Thyroid gland (tissue), 4 donors: Measurements from ENCODE around the gene DOCK3. TPM values are rescaled to one million over a fixed set of nuclear protein-coding genes. Genes with fewer than 3 reads are reported as not detected.

ENCODE experiments used
- DNase-seq, 2 donors: peaks; one replicate each; pipeline ENCODE4 v3.0.0-alpha.2; 2019
- H3K27ac ChIP-seq, 3 donors: fragments of 200-600 bp; sonication (generic); 1 replicate in 2 of 3; 2 replicates in 1 of 3; pipeline ENCODE4 v1.5.1; 2016 to 2019; ENCODE audit warnings: mild to moderate bottlenecking in 1 of 3, moderate library complexity in 1 of 3
- H3K27me3 ChIP-seq: fragments of 200-600 bp; sonication (generic); one replicate; pipeline ENCODE4 v1.5.1; 2019
- H3K36me3 ChIP-seq, 2 donors: fragments of 200-600 bp; sonication (generic); one replicate each; pipeline ENCODE4 v1.5.1; 2016 to 2019
- H3K4me1 ChIP-seq, 2 donors: fragments of 200-600 bp; sonication (generic); one replicate each; pipeline ENCODE4 v1.5.1; 2017 to 2019
- H3K4me3 ChIP-seq, 3 donors: fragments of 200-600 bp; sonication (generic); replicated peaks in 1 of 3; 1 replicate in 2 of 3; 2 replicates in 1 of 3; pipeline ENCODE4 v1.5.1; 2016; ENCODE audit warnings: mild to moderate bottlenecking in 1 of 3
- H3K9me3 ChIP-seq: fragments of 200-600 bp; sonication (generic); one replicate; pipeline ENCODE4 v1.5.1; 2017
- POLR2A ChIP-seq, 2 donors: fragments of 450-650 bp; IDR thresholded peaks; one replicate each; pipeline ENCODE4 v1.6.1; 2017; ENCODE audit warnings: antibody characterized with exemption in 2 of 2, mild to moderate bottlenecking in 2 of 2, moderate library complexity in 1 of 2
- WGBS, 2 donors: methylation state at CpG; one replicate each; pipeline ENCODE4 v1.1.5; 2017; 5-methylcytosine and 5-hydroxymethylcytosine counted together
- intact Hi-C: fragments of 100-400 bp; cut with DNase I; formaldehyde crosslinking; loops from one replicate; pipeline ENCODE4 v1.15.1; 2023
- total RNA-seq, 4 donors: library from RNA; depleted of rRNA; stranded (reverse); fragments of >200 nt; gene quantifications; one replicate each; pipeline ENCODE4 v1.2.3, GENCODE V29; 2016
- TF ChIP-seq, protein P1 (sequence below), 6 experiments: fragments of 200-600 bp in 3 of 6; fragments of 450-650 bp in 3 of 6; sonication (generic) in 3 of 6; IDR thresholded peaks; one replicate each; pipeline ENCODE4 v1.5.1; 2016 to 2019; ENCODE audit warnings: antibody characterized with exemption in 6 of 6, mild to moderate bottlenecking in 2 of 6, inconsistent platforms in 1 of 6, moderate library complexity in 1 of 6

Gene DOCK3
- total RNA-seq, 4 donors from 2014 or later = 15.7 to 54.2 (median 21.1) TPM

DNA sequence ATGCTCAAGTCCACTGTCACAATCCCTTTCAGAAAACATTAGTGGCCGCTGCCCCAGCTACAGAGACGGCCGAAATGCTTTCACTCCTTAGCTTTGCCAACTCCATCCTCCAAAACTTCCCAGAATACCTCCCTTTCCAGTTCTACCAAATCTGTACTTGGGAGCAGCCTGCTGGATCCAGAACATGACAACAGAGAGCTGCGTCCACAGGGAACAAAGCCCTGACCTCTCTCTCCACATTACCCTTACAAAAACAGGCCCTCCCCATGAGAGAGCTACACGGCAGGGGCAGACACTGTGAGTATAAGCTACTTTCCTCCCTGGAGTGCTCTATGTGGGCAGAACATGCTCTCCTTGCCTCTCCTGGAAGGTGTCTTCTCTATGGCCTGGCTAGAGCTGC lies 722.7 kb downstream of the DOCK3 start:
- no peaks in the 10 kb centered on the region for H3K27me3 ChIP-seq
- H3K4me1 ChIP-seq = peaks cover 3 to 33% of the 10 kb centered on the region in 2 donors
- H3K27ac ChIP-seq = no peak overlapping the region
- peaks cover 36 to 42% of the 10 kb centered on the region in 2 donors for H3K36me3 ChIP-seq
- no peak overlapping the region for H3K4me3 ChIP-seq
- 54 to 69% methylated on average over 5 of the region's 5 CpGs for WGBS, 2 donors
- TF ChIP-seq, protein P1, sequence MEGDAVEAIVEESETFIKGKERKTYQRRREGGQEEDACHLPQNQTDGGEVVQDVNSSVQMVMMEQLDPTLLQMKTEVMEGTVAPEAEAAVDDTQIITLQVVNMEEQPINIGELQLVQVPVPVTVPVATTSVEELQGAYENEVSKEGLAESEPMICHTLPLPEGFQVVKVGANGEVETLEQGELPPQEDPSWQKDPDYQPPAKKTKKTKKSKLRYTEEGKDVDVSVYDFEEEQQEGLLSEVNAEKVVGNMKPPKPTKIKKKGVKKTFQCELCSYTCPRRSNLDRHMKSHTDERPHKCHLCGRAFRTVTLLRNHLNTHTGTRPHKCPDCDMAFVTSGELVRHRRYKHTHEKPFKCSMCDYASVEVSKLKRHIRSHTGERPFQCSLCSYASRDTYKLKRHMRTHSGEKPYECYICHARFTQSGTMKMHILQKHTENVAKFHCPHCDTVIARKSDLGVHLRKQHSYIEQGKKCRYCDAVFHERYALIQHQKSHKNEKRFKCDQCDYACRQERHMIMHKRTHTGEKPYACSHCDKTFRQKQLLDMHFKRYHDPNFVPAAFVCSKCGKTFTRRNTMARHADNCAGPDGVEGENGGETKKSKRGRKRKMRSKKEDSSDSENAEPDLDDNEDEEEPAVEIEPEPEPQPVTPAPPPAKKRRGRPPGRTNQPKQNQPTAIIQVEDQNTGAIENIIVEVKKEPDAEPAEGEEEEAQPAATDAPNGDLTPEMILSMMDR (IDR thresholded peaks at IDR 0.05) = no peak
- no peak for TF ChIP-seq POLR2A (IDR thresholded peaks at IDR 0.05)
- no peak for DNase-seq
- no peaks in the 10 kb centered on the region for H3K9me3 ChIP-seq
- intact Hi-C loops = no loop called here

DNA sequence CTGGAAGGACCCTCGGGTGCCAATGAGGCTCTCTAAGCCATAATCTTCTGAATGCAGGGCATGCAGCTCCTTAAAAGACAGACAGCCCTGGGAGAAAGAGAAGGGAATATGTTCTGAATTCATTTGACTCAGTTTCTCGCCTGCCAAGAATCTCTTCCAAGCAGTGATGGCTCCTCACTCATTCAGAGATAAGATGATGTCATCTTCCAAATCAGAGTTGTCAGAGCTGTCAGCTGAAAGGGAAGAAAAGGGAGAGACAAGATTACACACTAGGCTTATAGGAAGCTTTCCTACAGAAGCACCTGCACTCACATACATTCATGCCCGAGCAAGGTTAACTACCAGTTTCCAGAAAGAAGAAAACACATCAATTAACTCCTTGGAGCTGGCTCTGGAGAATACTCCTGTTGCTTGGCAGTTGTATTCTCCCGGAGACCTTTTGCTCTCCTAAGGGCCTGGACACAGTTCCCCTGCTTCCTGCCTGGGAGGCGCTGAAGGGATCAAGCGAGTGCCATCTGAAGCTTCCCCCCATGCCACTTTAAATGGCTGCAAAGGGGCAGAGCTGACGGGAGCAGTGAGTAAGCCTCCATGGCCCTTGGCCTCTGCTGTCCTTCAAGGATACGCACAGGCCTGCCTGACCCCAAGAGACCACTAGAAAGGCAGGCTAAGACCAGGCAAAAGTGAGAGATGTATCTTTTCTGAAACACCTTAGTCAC lies 724.0 kb downstream of the DOCK3 start:
- intact Hi-C loops = no loop called here

DNA sequence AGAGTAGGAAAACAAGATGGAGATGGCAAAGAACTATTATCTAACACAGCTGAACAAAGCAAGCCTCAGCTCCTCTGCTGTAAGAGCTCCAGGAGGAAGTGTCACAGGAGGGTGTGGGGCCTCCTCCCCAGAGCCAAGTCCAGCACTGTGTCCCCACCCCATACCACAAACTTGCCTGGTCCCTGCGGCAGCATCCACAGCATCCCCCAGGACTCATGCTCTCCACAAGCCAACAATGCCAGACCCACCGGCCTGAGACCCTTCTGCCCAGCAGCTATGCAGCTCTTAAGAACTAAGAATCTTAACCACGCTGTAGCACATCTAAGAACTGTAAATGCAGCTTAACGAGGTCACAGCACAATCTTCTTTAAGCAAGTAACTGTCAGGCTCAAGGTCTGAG lies 725.4 kb downstream of the DOCK3 start:
- H3K27me3 ChIP-seq = no peaks in the 10 kb centered on the region
- peaks cover 0 to 12% of the 10 kb centered on the region in 2 donors for H3K4me1 ChIP-seq
- H3K4me3 ChIP-seq = no peak overlapping the region
- H3K27ac ChIP-seq = no peak overlapping the region
- WGBS, 2 donors = 76 to 88% methylated on average over 4 of the region's 4 CpGs
- intact Hi-C loops = no loop called here
- no peaks in the 10 kb centered on the region for H3K9me3 ChIP-seq
- TF ChIP-seq POLR2A (IDR thresholded peaks at IDR 0.05) = no peak
- TF ChIP-seq, protein P1 (IDR thresholded peaks at IDR 0.05) = no peak
- DNase-seq = no peak
- peaks cover 21 to 24% of the 10 kb centered on the region in 2 donors for H3K36me3 ChIP-seq

More for the DNA sequence above, 724.0 kb downstream of the DOCK3 start:
- Histone ChIP-seq H3K27me3 (no peaks in the 10 kb centered on the region), H3K9me3 (no peaks in the 10 kb centered on the region), H3K4me3 (no peak overlapping the region), H3K27ac (no peak overlapping the region), H3K36me3 (peaks cover 28 to 33% of the 10 kb centered on the region in 2 donors), H3K4me1 (peaks cover 0 to 21% of the 10 kb centered on the region in 2 donors)
- TF ChIP-seq, protein P1 (IDR thresholded peaks at IDR 0.05) = no peak
- TF ChIP-seq POLR2A (IDR thresholded peaks at IDR 0.05) = no peak
- no peak for DNase-seq
- 82 to 84% methylated on average over 8 of the region's 8 CpGs for WGBS, 2 donors

- no peak for DNase-seq
- no peaks in the 10 kb centered on the region for H3K27me3 ChIP-seq
- H3K4me1 ChIP-seq = peaks cover 0 to 6% of the 10 kb centered on the region in 2 donors
- no peak overlapping the region for H3K4me3 ChIP-seq
- H3K36me3 ChIP-seq = peaks cover 13 to 21% of the 10 kb centered on the region in 2 donors
- no peak overlapping the region for H3K27ac ChIP-seq
- TF ChIP-seq, protein P1 (IDR thresholded peaks at IDR 0.05) = no peak
- TF ChIP-seq POLR2A (IDR thresholded peaks at IDR 0.05) = no peak
- intact Hi-C loops = no loop called here
- H3K9me3 ChIP-seq = no peaks in the 10 kb centered on the region
- WGBS, 2 donors = 85 to 95% methylated on average over 4 of the region's 4 CpGs
Measured at GRCh38 chr3:51401735-51402134, 727.0 kb downstream of the DOCK3 start.

- Histone ChIP-seq H3K27ac (no peak overlapping the region), H3K4me3 (no peak overlapping the region), H3K4me1 (no peaks in the 10 kb centered on the region), H3K9me3 (no peaks in the 10 kb centered on the region), H3K27me3 (no peaks in the 10 kb centered on the region), H3K36me3 (peaks cover 9 to 10% of the 10 kb centered on the region in 2 donors)
- TF ChIP-seq, protein P1 (IDR thresholded peaks at IDR 0.05) = no peak
- TF ChIP-seq POLR2A (IDR thresholded peaks at IDR 0.05) = no peak
- no peak for DNase-seq
- intact Hi-C loops = no loop called here
Measured at GRCh38 chr3:51403675-51404074, 728.9 kb downstream of the DOCK3 start.
